NCI-H510A (cell line): ENCODE data around the gene MAN2A1.
"Not testable (repeated sequence)": the region's sequence is repeated elsewhere in the genome, so short reads cannot be mapped to it uniquely, and the experiment has no call there.

Experiments used
- DNase-seq: peaks from one replicate; lab custom pipeline; 2025; lab: John Stamatoyannopoulos, UW

MAN2A1 gene

DNA sequence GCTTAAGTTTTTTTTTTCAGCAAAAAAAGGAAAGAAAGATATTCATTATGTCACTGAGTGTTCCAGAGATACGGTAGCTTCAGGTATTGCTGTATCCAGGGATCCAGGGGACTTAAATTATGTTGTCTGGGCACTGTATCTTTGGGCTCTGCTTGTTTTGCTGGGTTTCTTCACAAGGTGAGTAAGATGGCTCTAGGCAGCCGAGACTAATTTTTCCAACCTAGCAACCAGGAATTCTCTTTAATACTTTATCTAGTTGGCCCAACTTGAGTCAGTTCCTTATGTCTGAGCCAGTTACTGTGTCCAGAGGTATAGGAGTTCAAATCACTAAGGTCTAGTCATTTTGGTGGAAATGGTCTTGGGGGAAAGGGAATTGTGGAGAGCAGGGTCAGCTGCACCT is 66.0 kb downstream of the MAN2A1 start:
- no peak for DNase-seq

DNA sequence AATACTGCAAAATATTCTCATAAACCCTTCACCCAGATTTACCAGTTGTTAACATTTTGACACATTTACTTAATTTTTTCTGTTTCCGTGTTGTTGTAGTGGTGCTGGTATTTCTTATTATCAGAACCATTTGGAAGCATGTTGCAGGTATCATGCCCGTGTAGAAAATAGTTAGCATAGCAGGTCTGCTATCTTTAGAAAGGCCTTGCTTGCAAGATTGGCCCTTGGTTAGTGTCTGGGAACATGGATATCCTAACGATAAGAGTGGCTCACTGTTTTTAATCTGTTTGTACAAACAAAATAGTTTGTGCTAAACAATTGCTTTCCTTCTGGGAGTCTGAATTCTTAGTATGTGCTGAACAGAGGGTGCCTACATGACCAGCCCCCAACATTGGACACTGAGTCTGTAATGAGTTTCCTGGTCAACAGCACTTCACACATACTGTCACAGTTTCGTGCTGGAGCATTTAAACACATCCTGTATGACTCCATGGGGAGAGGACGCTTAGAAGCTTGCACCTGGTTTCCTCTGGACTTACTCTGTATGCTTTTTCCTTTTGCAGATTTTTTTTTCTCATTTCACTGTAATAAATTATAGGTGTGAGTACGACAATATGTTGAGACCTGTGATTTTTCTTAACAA is 66.9 kb downstream of the MAN2A1 start:
- DNase-seq: no peak

DNA sequence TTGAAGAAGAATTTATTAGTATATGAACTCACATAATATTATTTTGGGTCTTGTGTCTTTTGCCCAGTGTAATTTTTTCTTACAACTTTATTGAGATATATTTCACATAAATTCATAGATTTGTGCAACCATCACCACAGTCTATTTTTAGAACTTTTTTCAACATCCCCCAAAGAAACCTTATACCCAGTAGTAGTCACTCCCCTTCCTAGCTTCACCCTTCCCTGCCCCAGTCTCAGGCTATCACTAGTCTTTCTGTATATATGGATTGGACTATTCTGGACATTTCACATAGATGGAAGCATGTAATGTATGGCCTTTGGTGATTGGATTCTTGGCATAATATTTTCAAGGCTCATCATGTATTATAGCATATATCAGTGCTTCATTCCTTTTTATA is 67.8 kb downstream of the MAN2A1 start:
- no peak for DNase-seq

DNA sequence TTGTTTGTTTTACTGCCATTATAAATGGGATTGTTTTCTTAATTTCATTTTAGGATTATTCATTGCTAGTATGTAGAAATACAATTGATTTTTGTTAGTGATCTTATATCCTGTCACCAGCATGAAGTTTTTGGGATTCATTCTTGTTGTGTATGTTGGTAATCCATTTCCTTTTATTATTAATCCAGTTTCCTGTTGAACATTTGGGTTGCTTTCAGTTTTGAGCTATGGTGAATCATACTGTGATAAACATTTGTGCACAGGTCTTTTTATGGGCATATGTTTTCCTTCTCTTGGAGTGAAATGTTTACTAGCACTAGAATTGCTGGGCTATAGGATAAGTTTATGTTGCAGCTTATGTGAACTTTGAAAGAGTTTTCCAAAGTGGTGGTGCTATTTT is 69.6 kb downstream of the MAN2A1 start:
- DNase-seq: no peak

DNA sequence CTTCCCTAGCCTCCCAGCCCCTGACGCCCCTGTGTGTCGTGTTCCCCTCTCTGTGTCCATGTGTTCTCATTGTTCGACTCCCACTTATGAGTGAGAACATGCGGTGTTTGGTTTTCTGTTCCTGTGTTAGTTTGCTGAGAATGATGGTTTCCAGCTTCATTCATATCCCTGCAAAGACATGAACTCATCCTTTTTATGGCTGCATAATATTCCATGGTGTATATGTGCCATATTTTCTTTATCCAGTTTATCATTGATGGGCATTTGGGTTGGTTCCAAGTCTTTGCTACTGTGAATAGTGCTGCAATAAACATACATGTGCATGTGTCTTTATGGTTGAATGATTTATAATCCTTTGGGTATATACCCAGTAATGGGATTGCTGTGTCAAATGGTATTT is 70.4 kb downstream of the MAN2A1 start:
- not testable (repeated sequence) for DNase-seq

- no peak for DNase-seq
Observed at GRCh38 chr5:109762821-109763220, 73.1 kb downstream of the MAN2A1 start.

DNA sequence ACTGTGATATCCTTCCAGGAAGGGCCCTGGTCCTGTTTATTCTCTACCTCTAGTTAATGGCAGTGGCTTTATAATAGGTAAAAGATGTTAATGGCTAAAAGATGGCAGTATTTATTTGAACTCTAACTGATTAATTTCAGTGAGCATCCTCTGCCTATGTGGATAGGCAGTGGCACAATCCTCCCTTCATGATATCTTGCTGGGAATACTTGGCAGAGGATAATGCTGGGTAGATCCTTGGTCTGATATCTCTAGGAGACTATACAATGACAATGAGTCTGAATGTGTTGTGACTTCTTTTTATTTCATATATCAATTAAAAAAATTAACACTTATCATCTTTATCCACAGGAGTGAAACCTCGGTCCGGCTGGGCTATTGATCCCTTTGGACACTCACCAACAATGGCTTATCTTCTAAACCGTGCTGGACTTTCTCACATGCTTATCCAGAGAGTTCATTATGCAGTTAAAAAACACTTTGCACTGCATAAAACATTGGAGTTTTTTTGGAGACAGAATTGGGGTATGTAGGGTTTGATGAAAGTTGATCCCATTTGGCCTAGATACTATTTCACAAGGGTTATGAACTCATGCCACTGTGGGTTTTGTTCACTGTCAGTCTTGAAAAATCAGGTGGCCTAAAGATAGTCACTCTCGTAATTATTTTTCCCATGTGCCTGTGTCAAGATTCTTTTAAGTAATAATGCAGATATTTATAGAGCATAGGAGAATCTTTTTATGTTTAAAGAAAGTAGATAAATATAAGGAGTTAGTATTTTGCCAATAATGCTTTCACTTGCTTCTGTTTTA is 77.7 kb downstream of the MAN2A1 start:
- no peak for DNase-seq

DNA sequence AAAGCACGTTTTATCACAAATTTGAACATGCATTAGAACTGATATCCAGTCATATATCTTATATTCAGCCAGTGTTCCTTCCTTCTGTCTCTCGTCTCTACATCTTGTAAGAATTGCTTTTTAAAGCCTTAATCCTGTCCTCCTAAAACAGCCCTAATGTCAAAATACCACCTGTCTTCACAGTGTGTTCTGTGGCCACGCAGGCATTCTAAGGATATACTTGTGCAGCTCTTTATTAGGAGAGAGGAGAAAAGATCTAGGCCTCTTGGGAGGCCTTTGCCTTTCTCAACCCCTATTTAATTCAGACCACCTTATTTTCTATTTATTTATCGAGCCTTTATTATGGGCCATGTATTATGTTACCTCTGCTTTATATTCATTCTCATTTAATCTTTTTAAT is 78.3 kb downstream of the MAN2A1 start:
- DNase-seq: no peak

GRCh38 chr5:109769597-109770291 is 80.0 kb downstream of the MAN2A1 start:
- DNase-seq: no peak

DNA sequence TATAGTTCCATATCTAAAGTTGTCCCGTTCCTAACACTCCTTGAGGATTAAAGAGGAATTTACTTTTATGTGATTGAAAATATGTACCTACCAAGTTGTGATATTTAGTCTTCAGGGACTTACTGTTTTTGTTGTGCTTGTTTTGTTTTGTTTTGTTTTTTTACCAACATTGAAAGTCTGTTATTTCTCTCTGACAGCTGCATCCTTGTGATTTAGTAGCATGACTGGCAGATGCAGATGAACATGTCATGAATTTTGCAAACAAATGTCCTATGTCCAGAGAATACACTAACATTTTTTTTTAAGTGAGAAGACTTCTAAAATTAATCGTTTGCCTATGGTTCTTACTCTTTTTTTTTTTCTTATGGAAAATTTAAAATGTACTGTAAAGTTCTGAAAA is 85.4 kb downstream of the MAN2A1 start:
- no peak for DNase-seq

DNA sequence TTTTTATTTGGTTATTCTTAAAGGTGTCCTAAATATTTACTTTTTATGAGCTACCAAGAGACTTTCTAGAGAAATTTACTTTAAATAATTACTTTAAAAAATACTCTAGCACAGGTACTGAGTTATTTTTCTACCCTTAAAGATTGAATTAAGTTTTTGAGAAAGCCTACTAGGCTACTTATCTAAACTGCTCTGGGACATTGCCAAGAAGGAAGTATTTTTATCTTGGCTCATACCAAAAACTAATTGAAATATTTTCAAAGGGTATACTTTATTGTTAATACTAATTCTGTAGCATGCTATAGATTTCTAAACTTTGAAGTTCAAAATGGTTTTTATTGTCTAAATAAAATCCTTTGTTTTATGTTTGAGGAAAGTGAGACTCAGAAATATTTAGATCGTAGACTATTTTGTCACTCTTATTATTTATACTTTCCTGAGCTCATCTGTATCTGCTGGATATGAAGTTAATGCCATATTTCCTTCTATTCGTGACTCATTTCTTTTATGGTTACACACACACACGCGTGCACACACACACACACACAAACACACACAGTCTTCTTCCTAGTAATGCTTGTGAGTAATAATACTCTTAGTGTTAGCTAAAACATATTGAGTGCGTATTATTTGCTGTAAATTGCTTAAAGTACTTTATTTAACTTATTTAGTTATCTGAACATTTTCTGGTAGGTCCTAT is 89.5 kb downstream of the MAN2A1 start:
- DNase-seq: no peak

DNA sequence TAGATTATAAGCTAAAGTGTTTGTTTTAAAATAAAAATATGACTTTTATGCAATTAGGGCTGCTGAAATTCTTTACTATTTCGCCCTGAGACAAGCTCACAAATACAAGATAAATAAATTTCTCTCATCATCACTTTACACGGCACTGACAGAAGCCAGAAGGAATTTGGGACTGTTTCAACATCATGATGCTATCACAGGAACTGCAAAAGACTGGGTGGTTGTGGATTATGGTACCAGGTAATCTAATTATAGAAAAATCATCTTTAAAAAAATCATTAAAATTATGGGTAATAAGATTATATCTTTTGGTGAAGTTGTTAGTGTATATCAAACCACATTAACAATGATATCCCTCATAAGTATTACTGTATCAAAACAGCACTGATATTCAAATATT is 95.0 kb downstream of the MAN2A1 start:
- DNase-seq: no peak

DNA sequence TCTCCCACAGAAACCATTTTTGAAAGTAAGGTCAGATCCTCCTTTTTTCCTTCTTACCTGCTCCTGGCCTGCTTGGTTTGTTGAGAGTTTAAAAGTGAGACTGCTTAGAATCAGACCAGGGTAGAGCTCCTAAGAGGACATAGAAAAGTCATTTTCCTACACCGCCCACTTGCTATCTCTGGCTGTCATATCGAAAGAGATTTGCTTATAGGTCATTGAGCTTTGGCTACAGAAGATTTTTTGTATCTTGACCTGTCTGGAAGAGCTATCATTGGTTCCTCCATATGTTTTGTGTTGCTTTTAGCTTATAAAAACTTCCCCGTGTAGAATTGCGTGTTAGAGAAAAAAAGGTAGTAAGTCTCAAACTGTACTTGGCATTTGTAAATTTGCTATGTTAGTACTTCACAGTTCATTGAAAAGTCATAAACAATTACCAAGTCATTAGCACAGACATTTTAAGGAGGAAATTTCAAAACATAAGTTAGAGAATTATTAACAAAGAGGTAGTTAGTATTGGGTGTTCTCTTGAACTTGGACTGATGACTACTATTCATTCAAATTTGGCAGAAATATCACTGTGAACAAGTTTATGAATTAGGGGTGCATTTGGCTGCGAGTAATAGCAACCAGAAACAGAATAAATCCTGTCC is 96.6 kb downstream of the MAN2A1 start:
- no peak for DNase-seq

- no peak for DNase-seq
Observed at GRCh38 chr5:109788596-109788995, 98.9 kb downstream of the MAN2A1 start.

- DNase-seq: no peak
Observed at GRCh38 chr5:109792613-109793012, 102.9 kb downstream of the MAN2A1 start.

DNA sequence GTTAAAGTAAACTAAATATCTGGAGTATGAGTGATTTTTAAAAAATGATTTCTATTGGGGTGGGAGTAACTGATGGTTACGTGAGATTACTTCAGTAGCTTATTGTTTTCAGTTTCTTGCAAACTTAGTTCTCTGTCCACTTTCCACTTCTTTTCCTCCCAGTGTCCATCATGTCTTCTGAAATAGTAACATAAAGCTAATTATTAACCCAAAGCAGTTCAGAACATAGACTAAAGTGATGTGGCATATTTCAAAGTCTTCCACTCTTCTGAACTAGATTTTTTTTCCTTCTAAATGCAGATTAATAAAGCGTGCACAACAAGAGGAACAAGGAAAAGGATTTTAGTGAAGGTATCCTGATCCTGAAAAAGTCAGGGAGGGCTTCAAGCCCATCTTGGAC is 114.1 kb downstream of the MAN2A1 start:
- DNase-seq: no peak

DNA sequence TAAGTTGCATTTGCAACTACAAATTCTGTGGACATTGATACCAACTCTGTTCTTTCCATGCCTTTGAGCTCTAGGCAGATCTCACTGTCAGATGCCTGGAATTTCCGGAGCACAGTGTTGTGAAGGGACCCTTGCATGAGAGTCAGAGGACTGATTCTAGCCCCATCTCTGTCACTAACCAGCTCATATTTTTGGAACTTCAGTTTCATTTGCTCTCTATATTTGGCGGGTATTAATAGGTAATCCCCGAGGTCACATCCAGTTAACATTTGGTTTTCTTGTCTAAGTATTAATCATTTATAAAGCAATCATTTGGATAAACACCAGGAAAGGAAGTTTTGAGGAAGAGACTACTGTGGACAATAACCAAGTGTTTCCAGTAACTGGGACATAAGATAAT is 115.7 kb downstream of the MAN2A1 start:
- DNase-seq: no peak

- DNase-seq: no peak
Observed at GRCh38 chr5:109805883-109806282, 116.2 kb downstream of the MAN2A1 start.

GRCh38 chr5:109812698-109813097 is 123.0 kb downstream of the MAN2A1 start:
- DNase-seq: no peak

GRCh38 chr5:109816732-109817131 is 127.0 kb downstream of the MAN2A1 start:
- DNase-seq: no peak

GRCh38 chr5:109819878-109820277 is 130.2 kb downstream of the MAN2A1 start:
- DNase-seq: no peak

- no peak for DNase-seq
Observed at GRCh38 chr5:109823597-109823996, 133.9 kb downstream of the MAN2A1 start.
